ENCODE measurements around the gene PTGDR2.

DNA sequence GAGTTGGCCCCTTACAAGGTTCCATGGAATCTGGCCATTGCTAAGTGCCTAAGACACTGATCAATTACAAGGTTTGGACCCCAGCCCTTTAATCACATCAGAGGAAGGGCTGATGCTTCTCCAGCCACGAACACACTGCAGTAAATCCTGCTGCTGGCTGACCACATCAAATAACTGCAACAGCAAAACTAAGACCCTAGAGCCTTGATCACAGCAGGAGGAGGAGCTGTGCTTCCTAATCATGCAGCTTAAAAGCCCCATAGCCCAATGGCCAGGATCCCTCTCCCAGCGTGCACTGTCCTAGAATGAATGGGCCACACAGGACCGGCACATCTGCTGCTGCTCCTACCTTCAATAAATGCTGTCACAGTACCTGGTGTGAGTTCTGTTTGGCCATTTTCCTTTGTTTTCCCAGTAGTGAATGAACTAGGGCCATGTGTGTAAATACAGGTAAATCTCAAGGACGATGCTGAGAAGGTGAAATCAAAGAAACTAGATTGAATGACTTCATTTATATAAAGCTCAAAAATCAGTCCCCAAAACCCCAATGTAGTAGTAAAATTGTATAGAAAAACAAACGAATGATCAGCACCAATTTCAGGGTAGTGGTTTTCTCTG, 24.3 kb upstream of the PTGDR2 start:
- TF ChIP-seq CTCF (IDR thresholded peaks at IDR 0.05; ENCODE audit: insufficient read depth, low read length) = no peak
- TF ChIP-seq SPI1 (IDR thresholded peaks at IDR 0.05; ENCODE audit: borderline replicate concordance, low read depth) = no peak
- TF ChIP-seq, protein P1, sequence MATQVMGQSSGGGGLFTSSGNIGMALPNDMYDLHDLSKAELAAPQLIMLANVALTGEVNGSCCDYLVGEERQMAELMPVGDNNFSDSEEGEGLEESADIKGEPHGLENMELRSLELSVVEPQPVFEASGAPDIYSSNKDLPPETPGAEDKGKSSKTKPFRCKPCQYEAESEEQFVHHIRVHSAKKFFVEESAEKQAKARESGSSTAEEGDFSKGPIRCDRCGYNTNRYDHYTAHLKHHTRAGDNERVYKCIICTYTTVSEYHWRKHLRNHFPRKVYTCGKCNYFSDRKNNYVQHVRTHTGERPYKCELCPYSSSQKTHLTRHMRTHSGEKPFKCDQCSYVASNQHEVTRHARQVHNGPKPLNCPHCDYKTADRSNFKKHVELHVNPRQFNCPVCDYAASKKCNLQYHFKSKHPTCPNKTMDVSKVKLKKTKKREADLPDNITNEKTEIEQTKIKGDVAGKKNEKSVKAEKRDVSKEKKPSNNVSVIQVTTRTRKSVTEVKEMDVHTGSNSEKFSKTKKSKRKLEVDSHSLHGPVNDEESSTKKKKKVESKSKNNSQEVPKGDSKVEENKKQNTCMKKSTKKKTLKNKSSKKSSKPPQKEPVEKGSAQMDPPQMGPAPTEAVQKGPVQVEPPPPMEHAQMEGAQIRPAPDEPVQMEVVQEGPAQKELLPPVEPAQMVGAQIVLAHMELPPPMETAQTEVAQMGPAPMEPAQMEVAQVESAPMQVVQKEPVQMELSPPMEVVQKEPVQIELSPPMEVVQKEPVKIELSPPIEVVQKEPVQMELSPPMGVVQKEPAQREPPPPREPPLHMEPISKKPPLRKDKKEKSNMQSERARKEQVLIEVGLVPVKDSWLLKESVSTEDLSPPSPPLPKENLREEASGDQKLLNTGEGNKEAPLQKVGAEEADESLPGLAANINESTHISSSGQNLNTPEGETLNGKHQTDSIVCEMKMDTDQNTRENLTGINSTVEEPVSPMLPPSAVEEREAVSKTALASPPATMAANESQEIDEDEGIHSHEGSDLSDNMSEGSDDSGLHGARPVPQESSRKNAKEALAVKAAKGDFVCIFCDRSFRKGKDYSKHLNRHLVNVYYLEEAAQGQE (IDR thresholded peaks at IDR 0.05; ENCODE audit: insufficient replicate concordance, low read depth) = no peak

Data from HL-60 (cell line).